ENCODE results near the gene MFSD2A. TPM values are rescaled to one million over a fixed set of nuclear protein-coding genes. Genes with fewer than 3 reads are reported as not detected.

Gene MFSD2A
- total and polyA plus RNA-seq, 3 donors from 2014 or later: 122 to 201 (median 185) TPM

DNA sequence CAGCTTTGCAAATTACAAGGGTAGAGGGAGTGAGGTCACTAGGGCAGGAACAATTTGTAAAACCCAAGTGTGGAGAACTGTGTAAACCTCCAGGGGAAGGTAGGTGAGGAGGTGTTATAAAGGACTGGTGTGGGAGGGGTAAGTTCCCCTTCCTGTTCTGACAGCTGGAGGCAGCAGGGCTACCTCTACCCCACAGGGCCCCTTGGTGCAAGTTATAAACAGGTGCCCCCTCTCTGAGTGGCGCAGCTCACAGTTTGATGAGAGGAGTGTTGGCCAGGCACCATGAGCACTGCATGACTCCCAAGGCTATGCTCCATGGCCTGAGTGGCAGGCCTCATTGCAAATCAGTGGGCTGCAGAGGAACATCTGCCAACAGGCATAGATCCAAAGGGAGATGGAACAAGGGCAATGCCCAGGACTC lies 41.0 kb downstream of the MFSD2A start:
- Histone ChIP-seq H3K9me3 (no peaks in the 10 kb centered on the region), H3K4me1 (no peaks in the 10 kb centered on the region), H3K27me3 (no peaks in the 10 kb centered on the region), H3K4me3 (no peak overlapping the region), H3K27ac (no peak overlapping the region), H3K36me3 (ENCODE audit: low read depth, missing control alignments) (no peaks in the 10 kb centered on the region)
- WGBS, 2 donors: 69 to 100% methylated on average over 1 of the region's 1 CpG
- intact Hi-C loops (cut with DNase I; ENCODE audit: low total_unique reads): no loop called here
- DNase-seq: no peak
- TF ChIP-seq, protein P1, sequence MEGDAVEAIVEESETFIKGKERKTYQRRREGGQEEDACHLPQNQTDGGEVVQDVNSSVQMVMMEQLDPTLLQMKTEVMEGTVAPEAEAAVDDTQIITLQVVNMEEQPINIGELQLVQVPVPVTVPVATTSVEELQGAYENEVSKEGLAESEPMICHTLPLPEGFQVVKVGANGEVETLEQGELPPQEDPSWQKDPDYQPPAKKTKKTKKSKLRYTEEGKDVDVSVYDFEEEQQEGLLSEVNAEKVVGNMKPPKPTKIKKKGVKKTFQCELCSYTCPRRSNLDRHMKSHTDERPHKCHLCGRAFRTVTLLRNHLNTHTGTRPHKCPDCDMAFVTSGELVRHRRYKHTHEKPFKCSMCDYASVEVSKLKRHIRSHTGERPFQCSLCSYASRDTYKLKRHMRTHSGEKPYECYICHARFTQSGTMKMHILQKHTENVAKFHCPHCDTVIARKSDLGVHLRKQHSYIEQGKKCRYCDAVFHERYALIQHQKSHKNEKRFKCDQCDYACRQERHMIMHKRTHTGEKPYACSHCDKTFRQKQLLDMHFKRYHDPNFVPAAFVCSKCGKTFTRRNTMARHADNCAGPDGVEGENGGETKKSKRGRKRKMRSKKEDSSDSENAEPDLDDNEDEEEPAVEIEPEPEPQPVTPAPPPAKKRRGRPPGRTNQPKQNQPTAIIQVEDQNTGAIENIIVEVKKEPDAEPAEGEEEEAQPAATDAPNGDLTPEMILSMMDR (IDR thresholded peaks at IDR 0.05): no peak
- TF ChIP-seq POLR2A (IDR thresholded peaks at IDR 0.05): no peak

DNA sequence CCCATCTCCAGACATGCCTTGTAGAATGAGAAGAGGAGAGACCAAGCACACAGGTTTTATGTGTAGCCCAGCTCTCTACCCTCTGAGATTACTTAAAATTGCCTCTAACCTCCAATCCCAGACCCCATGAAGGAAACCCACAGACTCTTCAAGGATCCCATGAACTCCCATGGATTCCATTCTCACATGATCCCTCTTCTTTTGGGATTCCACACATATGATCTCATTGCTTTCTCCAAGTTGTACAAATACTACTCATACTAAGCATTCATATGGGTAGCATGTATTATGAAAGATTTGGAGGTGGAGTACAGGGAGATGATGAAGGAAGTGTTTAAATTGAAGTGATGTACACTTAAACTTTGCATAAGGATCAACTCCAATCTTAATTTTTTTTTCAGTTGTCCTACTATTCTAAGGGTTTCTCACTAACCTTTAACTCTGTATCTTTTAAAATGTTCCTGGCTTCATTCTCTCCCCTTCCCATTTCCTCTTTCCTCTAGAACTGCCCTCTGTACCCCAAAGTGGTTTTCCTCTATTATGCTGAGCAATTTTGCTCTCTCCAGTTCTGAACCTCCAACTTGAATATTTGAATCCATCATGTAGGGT lies 41.6 kb downstream of the MFSD2A start:
- TF ChIP-seq, protein P1 (IDR thresholded peaks at IDR 0.05): no peak
- no peak for TF ChIP-seq POLR2A (IDR thresholded peaks at IDR 0.05)
- no peak for DNase-seq
- intact Hi-C loops (cut with DNase I; ENCODE audit: low total_unique reads): no loop called here
- no peaks in the 10 kb centered on the region for H3K9me3 ChIP-seq
- no peaks in the 10 kb centered on the region for H3K36me3 ChIP-seq (ENCODE audit: low read depth, missing control alignments)
- H3K4me3 ChIP-seq: no peak overlapping the region
- no peak overlapping the region for H3K27ac ChIP-seq
- no peaks in the 10 kb centered on the region for H3K4me1 ChIP-seq
- H3K27me3 ChIP-seq: no peaks in the 10 kb centered on the region

DNA sequence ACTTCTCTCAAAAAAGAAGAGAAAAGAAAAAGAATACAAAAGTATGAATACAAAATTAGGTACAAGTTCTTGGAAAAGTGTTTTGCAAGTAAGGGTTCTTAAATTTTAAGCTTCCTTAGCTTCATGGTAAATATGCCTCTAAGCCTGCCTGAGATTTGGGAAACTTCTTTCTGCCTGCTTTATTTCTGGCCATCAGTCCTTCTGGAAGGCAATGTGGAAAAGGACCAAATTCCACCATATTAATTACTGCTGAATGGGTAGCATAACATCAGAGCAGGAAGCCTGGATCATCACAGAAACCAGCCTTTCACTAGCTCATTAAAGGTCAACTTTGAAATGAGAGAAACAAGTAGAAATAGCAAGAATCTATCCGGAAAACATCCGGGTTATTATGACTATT lies 46.5 kb downstream of the MFSD2A start:
- Histone ChIP-seq H3K27me3 (no peaks in the 10 kb centered on the region), H3K27ac (no peak overlapping the region), H3K4me1 (no peaks in the 10 kb centered on the region), H3K36me3 (ENCODE audit: low read depth, missing control alignments) (no peaks in the 10 kb centered on the region), H3K9me3 (no peaks in the 10 kb centered on the region), H3K4me3 (no peak overlapping the region)
- WGBS, 2 donors: 67 to 70% methylated on average over 2 of the region's 2 CpGs
- no peak for DNase-seq
- intact Hi-C loops (cut with DNase I; ENCODE audit: low total_unique reads): no loop called here
- TF ChIP-seq POLR2A (IDR thresholded peaks at IDR 0.05): no peak
- TF ChIP-seq, protein P1 (IDR thresholded peaks at IDR 0.05): no peak

DNA sequence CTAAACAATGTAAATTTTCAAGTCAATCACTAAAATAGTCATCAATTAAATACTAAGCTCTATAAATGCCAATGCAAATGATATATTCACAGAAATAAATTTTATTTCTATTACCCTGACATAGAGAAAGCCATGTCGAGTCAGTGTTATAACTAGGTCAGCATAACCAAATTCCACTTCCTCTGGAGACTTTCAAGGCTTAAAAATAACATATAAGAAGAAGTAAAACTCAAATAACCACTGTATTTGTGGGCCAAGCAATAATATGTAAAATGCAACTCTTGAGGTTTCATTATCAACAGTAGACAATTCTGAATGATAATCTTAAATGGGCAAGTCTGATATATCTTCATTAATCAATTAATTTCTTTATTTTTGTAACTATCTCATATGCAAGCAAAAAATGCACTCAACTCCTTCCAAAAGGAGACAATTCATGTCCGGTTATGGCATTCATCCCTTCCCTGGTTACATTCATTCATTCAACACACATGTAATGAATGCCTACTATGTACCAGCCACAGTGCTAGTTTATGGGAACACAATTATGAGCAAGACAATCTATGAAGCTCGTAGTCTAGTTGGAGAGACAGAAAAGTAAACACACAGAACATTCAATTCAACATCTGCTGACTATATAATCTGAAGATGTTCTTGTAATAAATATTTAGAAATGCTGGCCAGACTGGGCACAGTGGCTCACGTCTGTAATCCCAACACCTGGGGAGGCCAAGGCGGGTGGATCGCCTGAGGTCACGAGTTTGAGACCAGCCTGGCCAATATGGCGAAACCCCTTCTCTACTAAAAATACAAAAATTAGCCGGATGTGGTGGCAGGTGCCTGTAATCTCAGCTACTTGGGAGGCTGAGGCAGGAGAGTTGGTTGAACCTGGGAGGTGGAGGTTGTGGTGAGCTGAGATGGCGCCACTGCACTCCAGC lies 48.5 kb downstream of the MFSD2A start:
- TF ChIP-seq, protein P1 (IDR thresholded peaks at IDR 0.05): no peak
- TF ChIP-seq POLR2A (IDR thresholded peaks at IDR 0.05): no peak
- no peak overlapping the region for H3K4me3 ChIP-seq
- no peaks in the 10 kb centered on the region for H3K4me1 ChIP-seq
- no peaks in the 10 kb centered on the region for H3K9me3 ChIP-seq
- no peaks in the 10 kb centered on the region for H3K27me3 ChIP-seq
- no peak overlapping the region for H3K27ac ChIP-seq
- no peaks in the 10 kb centered on the region for H3K36me3 ChIP-seq (ENCODE audit: low read depth, missing control alignments)
- no peak for DNase-seq
- intact Hi-C loops (cut with DNase I; ENCODE audit: low total_unique reads): no loop called here
- WGBS, 2 donors: 78 to 86% methylated on average over 10 of the region's 10 CpGs

Data from testis (tissue), 3 donors.